ENCODE measurements around the gene FXN. TPM values are rescaled to one million over a fixed set of nuclear protein-coding genes. Genes with fewer than 3 reads are reported as not detected.
A peak's percentile ranks its signal among the peaks of the same experiment; 100 is the strongest.

FXN gene
- total and polyA plus RNA-seq, 4 donors: 4.7 to 41.7 (median 23.9) TPM

DNA sequence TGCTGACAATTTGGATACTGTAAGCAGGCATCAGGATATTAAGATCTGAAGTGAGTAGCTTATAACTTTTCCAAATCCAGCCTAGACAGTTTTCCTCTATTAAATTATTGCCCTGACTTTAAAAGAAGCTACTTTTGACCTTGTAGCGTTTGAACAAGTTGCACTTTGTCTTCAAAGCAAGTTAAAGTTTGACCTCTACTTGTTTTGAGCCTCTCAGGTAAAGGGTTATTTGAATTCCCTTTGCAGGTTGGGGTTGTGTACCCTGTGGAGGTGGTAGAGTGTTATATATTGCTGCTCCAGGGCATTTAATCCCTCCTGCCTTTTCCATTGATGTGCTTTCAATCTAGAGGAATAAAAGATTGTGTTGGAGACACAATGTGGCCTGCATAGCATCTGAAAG lies 30.1 kb downstream of the FXN start:
- TF ChIP-seq, protein P1, sequence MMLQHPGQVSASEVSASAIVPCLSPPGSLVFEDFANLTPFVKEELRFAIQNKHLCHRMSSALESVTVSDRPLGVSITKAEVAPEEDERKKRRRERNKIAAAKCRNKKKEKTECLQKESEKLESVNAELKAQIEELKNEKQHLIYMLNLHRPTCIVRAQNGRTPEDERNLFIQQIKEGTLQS (IDR thresholded peaks at IDR 0.05): no peak
- TF ChIP-seq HNF4A (conservative IDR thresholded peaks at IDR 0.05): peak; percentile 11 to 44

GRCh38 chr9:69066955-69067354 lies 31.4 kb downstream of the FXN start:
- H3K4me1 ChIP-seq (ENCODE audit: control insufficient read depth in 4 of 4, insufficient read depth in 4 of 4, low read length in 3 of 4): peaks cover 0 to 10% (median 6%) of the 10 kb centered on the region in 4 donors
- H3K36me3 ChIP-seq (ENCODE audit: control insufficient read depth in 4 of 4, insufficient read depth in 3 of 4, low read depth in 1 of 4, low read length in 3 of 4): peaks cover 0 to 29% (median 10%) of the 10 kb centered on the region in 4 donors
- H3K27me3 ChIP-seq (ENCODE audit: control insufficient read depth in 4 of 4, insufficient read depth in 4 of 4, low read length in 3 of 4): no peaks in the 10 kb centered on the region
- WGBS: 97% methylated on average over 27 of the region's 27 CpGs
- no peaks in the 10 kb centered on the region for H3K9me3 ChIP-seq (ENCODE audit: control insufficient read depth in 4 of 4, low read length in 3 of 4)
- no peak overlapping the region for H3K27ac ChIP-seq (ENCODE audit: low read depth in 1 of 2, low read length in 2 of 2)
- no peak overlapping the region for H3K4me3 ChIP-seq (ENCODE audit: low read depth in 1 of 3, low read length in 3 of 3)
- TF ChIP-seq TAF1 (conservative IDR thresholded peaks at IDR 0.05) (no peak), FOXA1 (IDR thresholded peaks at IDR 0.05) (no peak), RXRA (IDR thresholded peaks at IDR 0.05) (no peak), SP1 (IDR thresholded peaks at IDR 0.05) (no peak), GABPA (IDR thresholded peaks at IDR 0.05 in 1 of 2, conservative IDR thresholded peaks at IDR 0.05 in 1 of 2) (no peak), RAD21 (IDR thresholded peaks at IDR 0.05) (no peak), EGR1 (IDR thresholded peaks at IDR 0.05; ENCODE audit: low read depth in 2 of 2) (no peak), HNF4A (conservative IDR thresholded peaks at IDR 0.05) (no peak), YY1 (IDR thresholded peaks at IDR 0.05) (no peak), FOXA2 (IDR thresholded peaks at IDR 0.05) (no peak), REST (IDR thresholded peaks at IDR 0.05) (no peak), HNF4G (IDR thresholded peaks at IDR 0.05) (no peak), JUND (IDR thresholded peaks at IDR 0.05) (no peak), NR2F2 (IDR thresholded peaks at IDR 0.05) (no peak)
- TF ChIP-seq, protein P2, sequence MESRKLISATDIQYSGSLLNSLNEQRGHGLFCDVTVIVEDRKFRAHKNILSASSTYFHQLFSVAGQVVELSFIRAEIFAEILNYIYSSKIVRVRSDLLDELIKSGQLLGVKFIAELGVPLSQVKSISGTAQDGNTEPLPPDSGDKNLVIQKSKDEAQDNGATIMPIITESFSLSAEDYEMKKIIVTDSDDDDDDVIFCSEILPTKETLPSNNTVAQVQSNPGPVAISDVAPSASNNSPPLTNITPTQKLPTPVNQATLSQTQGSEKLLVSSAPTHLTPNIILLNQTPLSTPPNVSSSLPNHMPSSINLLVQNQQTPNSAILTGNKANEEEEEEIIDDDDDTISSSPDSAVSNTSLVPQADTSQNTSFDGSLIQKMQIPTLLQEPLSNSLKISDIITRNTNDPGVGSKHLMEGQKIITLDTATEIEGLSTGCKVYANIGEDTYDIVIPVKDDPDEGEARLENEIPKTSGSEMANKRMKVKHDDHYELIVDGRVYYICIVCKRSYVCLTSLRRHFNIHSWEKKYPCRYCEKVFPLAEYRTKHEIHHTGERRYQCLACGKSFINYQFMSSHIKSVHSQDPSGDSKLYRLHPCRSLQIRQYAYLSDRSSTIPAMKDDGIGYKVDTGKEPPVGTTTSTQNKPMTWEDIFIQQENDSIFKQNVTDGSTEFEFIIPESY (IDR thresholded peaks at IDR 0.05): no peak
- TF ChIP-seq, protein P3, sequence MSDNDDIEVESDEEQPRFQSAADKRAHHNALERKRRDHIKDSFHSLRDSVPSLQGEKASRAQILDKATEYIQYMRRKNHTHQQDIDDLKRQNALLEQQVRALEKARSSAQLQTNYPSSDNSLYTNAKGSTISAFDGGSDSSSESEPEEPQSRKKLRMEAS (IDR thresholded peaks at IDR 0.05): no peak
- no peak for DNase-seq (ENCODE audit: low spot score)
- H3K9ac ChIP-seq (ENCODE audit: low read depth in 1 of 2, low read length in 2 of 2): no peak overlapping the region

More for the DNA sequence above, 30.1 kb downstream of the FXN start:
- no peak for DNase-seq (ENCODE audit: low spot score)
- Histone ChIP-seq H3K9ac (ENCODE audit: low read depth in 1 of 2, low read length in 2 of 2) (no peak overlapping the region), H3K9me3 (ENCODE audit: control insufficient read depth in 4 of 4, low read length in 3 of 4) (no peaks in the 10 kb centered on the region), H3K36me3 (ENCODE audit: control insufficient read depth in 4 of 4, insufficient read depth in 3 of 4, low read depth in 1 of 4, low read length in 3 of 4) (peaks cover 0 to 22% (median 11%) of the 10 kb centered on the region in 4 donors), H3K27ac (ENCODE audit: low read depth in 1 of 2, low read length in 2 of 2) (no peak overlapping the region), H3K27me3 (ENCODE audit: control insufficient read depth in 4 of 4, insufficient read depth in 4 of 4, low read length in 3 of 4) (no peaks in the 10 kb centered on the region), H3K4me1 (ENCODE audit: control insufficient read depth in 4 of 4, insufficient read depth in 4 of 4, low read length in 3 of 4) (peaks cover 0 to 10% (median 6%) of the 10 kb centered on the region in 4 donors), H3K4me3 (ENCODE audit: low read depth in 1 of 3, low read length in 3 of 3) (no peak overlapping the region)
- 40% methylated on average over 1 of the region's 1 CpG for WGBS
